Ovary (tissue), 3 donors: ENCODE measurements around the gene SLC6A12.

ENCODE experiments used
- CTCF ChIP-seq, 3 donors: fragments of 450-650 bp in 2 of 3; fragments of 200-600 bp in 1 of 3; IDR thresholded peaks; one replicate each; pipeline versions ENCODE4 v1.5.1 to v1.8.0; 2016 to 2022; ENCODE audit warnings: antibody characterized with exemption in 3 of 3, mild to moderate bottlenecking in 1 of 3
- POLR2A ChIP-seq: fragments of 450-650 bp; IDR thresholded peaks from one replicate; pipeline ENCODE4 v1.6.1; 2017; ENCODE audit warnings: antibody characterized with exemption, mild to moderate bottlenecking, moderate library complexity
- donor health status: DM: no; HTN: no; CAD: no.

DNA sequence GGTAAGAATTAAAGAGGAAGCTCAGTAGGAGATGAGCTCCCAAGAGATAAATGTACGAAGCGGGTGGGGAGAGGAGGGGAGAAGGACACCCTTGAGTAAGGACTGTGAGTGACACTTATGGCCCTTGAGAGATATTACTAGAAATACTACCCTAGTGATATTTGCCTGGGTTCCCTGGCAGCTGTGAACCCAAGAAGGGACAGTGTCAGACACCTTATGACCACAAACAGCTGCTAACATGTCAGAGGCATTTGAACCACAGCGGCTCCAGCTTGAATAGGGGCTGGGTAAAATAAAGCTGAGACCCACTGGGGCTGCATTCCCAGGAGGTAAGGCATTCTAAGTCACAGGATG lies 19.6 kb upstream of the SLC6A12 start:
- TF ChIP-seq POLR2A (no peak), CTCF (IDR thresholded peaks at IDR 0.05) (no peak)
